Neural crest cell (in vitro differentiated cells): ENCODE measurements around the gene ROBO2. TPM values are rescaled to one million over a fixed set of nuclear protein-coding genes. Genes with fewer than 3 reads are reported as not detected.

Experiments
- DNase-seq: peaks from one replicate; pipeline ENCODE4 v3.0.0; 2021; ENCODE audit warnings: low read depth, mixed read lengths, low spot score
- H3K27ac Mint-ChIP-seq: one replicate; pipeline ENCODE4 v1.8.0; 2021; ENCODE audit warnings: mild to moderate bottlenecking, mixed read lengths; ENCODE audit not compliant: unreplicated experiment
- H3K27me3 Mint-ChIP-seq: 2 replicates; pipeline ENCODE4 v1.8.0; 2021; ENCODE audit warnings: low read depth, mild to moderate bottlenecking, mixed read lengths
- H3K36me3 Mint-ChIP-seq: 2 replicates; pipeline ENCODE4 v1.8.0; 2021; ENCODE audit warnings: low read depth, mild to moderate bottlenecking, mixed read lengths
- H3K4me1 Mint-ChIP-seq: 2 replicates; pipeline ENCODE4 v1.8.0; 2021; ENCODE audit warnings: mixed read lengths
- H3K4me3 Mint-ChIP-seq: one replicate; pipeline ENCODE4 v1.8.0; 2021; ENCODE audit warnings: mild to moderate bottlenecking, mixed read lengths
- H3K9me3 Mint-ChIP-seq: 2 replicates; pipeline ENCODE4 v1.8.0; 2021; ENCODE audit warnings: mixed read lengths
- total RNA-seq: library from RNA; stranded (reverse); gene quantifications from 2 replicates; pipeline ENCODE4 v1.2.1, GENCODE V29; 2021
- TF ChIP-seq, protein P1 (sequence below): fragments of 200-600 bp; sonication (generic); conservative IDR thresholded peaks from 2 replicates; pipeline ENCODE4 v1.5.0; 2021; ENCODE audit warnings: antibody characterized with exemption, mild to moderate bottlenecking

ROBO2 gene
- total RNA-seq, 1 donor from 2014 or later: 27.9 TPM

DNA sequence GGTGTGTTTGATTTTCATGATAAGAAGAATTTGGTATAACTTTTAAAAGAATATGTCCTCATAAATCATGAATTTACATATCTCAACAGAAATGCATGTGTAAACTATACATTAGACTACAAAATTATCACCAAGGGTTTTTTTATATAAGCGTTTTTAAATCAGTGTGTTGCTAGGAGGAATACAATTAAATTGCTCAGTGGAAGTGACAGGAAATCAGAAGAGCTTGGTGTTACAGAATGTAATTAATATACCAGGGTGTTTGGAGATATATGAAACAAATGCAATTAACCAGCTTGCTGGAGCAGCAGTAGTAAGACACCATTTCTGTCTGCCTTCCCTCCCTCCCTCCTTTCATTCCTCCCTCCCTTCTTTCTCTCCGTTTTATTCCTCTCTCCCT lies 2.4 kb downstream of the ROBO2 start:
- peaks cover 42% of the 10 kb centered on the region for H3K27me3 Mint-ChIP-seq
- H3K9me3 Mint-ChIP-seq: peaks cover 6% of the 10 kb centered on the region
- peaks cover 5% of the 10 kb centered on the region for H3K36me3 Mint-ChIP-seq
- H3K4me3 Mint-ChIP-seq: peak overlapping the region; percentile 92
- DNase-seq: no peak
- TF ChIP-seq, protein P1, sequence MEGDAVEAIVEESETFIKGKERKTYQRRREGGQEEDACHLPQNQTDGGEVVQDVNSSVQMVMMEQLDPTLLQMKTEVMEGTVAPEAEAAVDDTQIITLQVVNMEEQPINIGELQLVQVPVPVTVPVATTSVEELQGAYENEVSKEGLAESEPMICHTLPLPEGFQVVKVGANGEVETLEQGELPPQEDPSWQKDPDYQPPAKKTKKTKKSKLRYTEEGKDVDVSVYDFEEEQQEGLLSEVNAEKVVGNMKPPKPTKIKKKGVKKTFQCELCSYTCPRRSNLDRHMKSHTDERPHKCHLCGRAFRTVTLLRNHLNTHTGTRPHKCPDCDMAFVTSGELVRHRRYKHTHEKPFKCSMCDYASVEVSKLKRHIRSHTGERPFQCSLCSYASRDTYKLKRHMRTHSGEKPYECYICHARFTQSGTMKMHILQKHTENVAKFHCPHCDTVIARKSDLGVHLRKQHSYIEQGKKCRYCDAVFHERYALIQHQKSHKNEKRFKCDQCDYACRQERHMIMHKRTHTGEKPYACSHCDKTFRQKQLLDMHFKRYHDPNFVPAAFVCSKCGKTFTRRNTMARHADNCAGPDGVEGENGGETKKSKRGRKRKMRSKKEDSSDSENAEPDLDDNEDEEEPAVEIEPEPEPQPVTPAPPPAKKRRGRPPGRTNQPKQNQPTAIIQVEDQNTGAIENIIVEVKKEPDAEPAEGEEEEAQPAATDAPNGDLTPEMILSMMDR: no peak
- H3K4me1 Mint-ChIP-seq: peaks cover 39% of the 10 kb centered on the region
- no peak overlapping the region for H3K27ac Mint-ChIP-seq

DNA sequence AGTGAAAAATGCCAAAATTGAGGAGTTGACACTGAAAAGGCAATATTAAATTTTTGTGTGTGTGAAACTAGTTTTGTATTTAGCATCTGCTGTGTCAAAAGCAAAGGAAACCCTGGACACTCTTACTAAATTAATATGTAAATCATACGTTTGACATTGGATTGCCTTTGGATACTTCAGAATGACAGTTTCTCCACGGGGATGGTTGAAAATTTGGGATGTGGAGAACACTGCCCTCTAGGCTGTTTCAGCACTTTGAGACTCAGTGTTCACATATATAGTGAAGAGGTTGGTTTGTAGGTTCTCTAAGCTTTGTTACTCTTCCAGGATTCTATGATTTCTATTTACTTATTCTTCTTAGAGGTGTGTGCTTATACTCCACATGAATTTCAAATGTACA lies 3.0 kb downstream of the ROBO2 start:
- no peak overlapping the region for H3K27ac Mint-ChIP-seq
- peaks cover 42% of the 10 kb centered on the region for H3K27me3 Mint-ChIP-seq
- peaks cover 39% of the 10 kb centered on the region for H3K4me1 Mint-ChIP-seq
- H3K9me3 Mint-ChIP-seq: peaks cover 6% of the 10 kb centered on the region
- H3K36me3 Mint-ChIP-seq: peaks cover 5% of the 10 kb centered on the region
- TF ChIP-seq, protein P1: peak; percentile 45
- peak overlapping the region; percentile 92 for H3K4me3 Mint-ChIP-seq
- no peak for DNase-seq

- Mint-ChIP-seq H3K9me3 (peaks cover 8% of the 10 kb centered on the region), H3K4me3 (peak overlapping the region; percentile 62), H3K27me3 (peaks cover 29% of the 10 kb centered on the region), H3K27ac (no peak overlapping the region), H3K4me1 (peaks cover 25% of the 10 kb centered on the region), H3K36me3 (peaks cover 5% of the 10 kb centered on the region)
- TF ChIP-seq, protein P1: no peak
- DNase-seq: no peak
Measured at GRCh38 chr3:77045686-77046085, 5.8 kb downstream of the ROBO2 start.

DNA sequence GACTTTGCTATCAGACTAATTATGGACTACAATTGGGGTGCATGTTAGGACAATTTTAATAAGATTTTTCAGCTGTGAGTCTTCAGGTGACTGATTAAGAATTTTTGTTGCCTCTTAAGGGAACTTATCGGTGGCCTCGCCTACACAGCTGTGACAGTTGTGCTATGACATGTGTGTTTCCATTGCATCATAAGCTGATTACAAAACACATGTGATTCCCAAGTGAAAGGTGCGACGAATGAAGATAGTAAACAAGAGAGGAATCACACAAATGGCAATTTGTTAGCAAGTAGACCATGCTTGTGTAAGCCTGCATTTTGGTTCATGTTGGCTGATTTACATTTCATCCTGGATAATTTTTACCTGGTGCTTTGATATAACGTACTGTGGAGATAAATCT lies 8.3 kb downstream of the ROBO2 start:
- H3K36me3 Mint-ChIP-seq: peaks cover 5% of the 10 kb centered on the region
- peaks cover 8% of the 10 kb centered on the region for H3K9me3 Mint-ChIP-seq
- no peak overlapping the region for H3K4me3 Mint-ChIP-seq
- no peak for DNase-seq
- peaks cover 4% of the 10 kb centered on the region for H3K27me3 Mint-ChIP-seq
- peaks cover 23% of the 10 kb centered on the region for H3K4me1 Mint-ChIP-seq
- TF ChIP-seq, protein P1: no peak
- H3K27ac Mint-ChIP-seq: no peak overlapping the region

GRCh38 chr3:77051591-77051990 lies 11.7 kb downstream of the ROBO2 start:
- peak overlapping the region; percentile 85 for H3K27ac Mint-ChIP-seq
- no peaks in the 10 kb centered on the region for H3K27me3 Mint-ChIP-seq
- H3K4me1 Mint-ChIP-seq: peaks cover 55% of the 10 kb centered on the region
- peak overlapping the region; percentile 64 for H3K4me3 Mint-ChIP-seq
- DNase-seq: no peak
- peaks cover 2% of the 10 kb centered on the region for H3K36me3 Mint-ChIP-seq
- TF ChIP-seq, protein P1: no peak
- peaks cover 5% of the 10 kb centered on the region for H3K9me3 Mint-ChIP-seq
